Measurements from ENCODE around the gene EXOSC1.
"Not testable (repeated sequence)": the region's sequence is repeated elsewhere in the genome, so short reads cannot be mapped to it uniquely, and the experiment has no call there.

Gene EXOSC1

GRCh38 chr10:97445722-97446639 lies at the start of gene EXOSC1, which contains the start of gene ZDHHC16:
Gene EXOSC1, minus strand, starts transcription at chr10:97446006. Its CDS starts 21 bp downstream, at chr10:97445985.
Gene ZDHHC16, plus strand, starts transcription at chr10:97446175. Its CDS starts 5,501 bp downstream, at chr10:97451676.
- Mint-ChIP-seq H3K27ac (peak within 1 kb of the TSS; percentile 93), H3K9me3 (no peaks in the 10 kb centered on the region), H3K36me3 (ENCODE audit: low read depth) (peaks cover 31% of the 10 kb centered on the region), H3K4me3 (peak within 1 kb of the TSS; percentile 98), H3K4me1 (peaks cover 49% of the 10 kb centered on the region), H3K27me3 (no peaks in the 10 kb centered on the region)
- peak; percentile 94 for ATAC-seq
- peak; percentile 90 for DNase-seq

GRCh38 chr10:97494863-97495506 lies 49.2 kb upstream of the EXOSC1 start:
- peak overlapping the region; percentile 11 for H3K27ac Mint-ChIP-seq
- no peak for ATAC-seq
- H3K4me3 Mint-ChIP-seq = peak overlapping the region; percentile 27
- no peaks in the 10 kb centered on the region for H3K9me3 Mint-ChIP-seq
- no peak for DNase-seq
- H3K27me3 Mint-ChIP-seq = peaks cover 5% of the 10 kb centered on the region
- H3K36me3 Mint-ChIP-seq (ENCODE audit: low read depth) = peaks cover 20% of the 10 kb centered on the region
- peaks cover 62% of the 10 kb centered on the region for H3K4me1 Mint-ChIP-seq

GRCh38 chr10:97494151-97494550 lies 48.3 kb upstream of the EXOSC1 start:
- no peak for DNase-seq
- ATAC-seq = no peak
- Mint-ChIP-seq H3K27ac (no peak overlapping the region), H3K36me3 (ENCODE audit: low read depth) (peaks cover 20% of the 10 kb centered on the region), H3K4me3 (no peak overlapping the region), H3K4me1 (peaks cover 65% of the 10 kb centered on the region), H3K27me3 (no peaks in the 10 kb centered on the region), H3K9me3 (no peaks in the 10 kb centered on the region)

GRCh38 chr10:97490592-97490991 lies 44.8 kb upstream of the EXOSC1 start:
- peak; percentile 81 for ATAC-seq

GRCh38 chr10:97485647-97486281 lies 40.0 kb upstream of the EXOSC1 start:
- H3K27ac Mint-ChIP-seq = no peak overlapping the region
- H3K9me3 Mint-ChIP-seq = no peaks in the 10 kb centered on the region

More at GRCh38 chr10:97490592-97490991, 44.8 kb upstream of the EXOSC1 start:
- Mint-ChIP-seq H3K27me3 (no peaks in the 10 kb centered on the region), H3K4me1 (peaks cover 46% of the 10 kb centered on the region), H3K27ac (peak overlapping the region; percentile 70), H3K9me3 (no peaks in the 10 kb centered on the region), H3K36me3 (ENCODE audit: low read depth) (peaks cover 31% of the 10 kb centered on the region), H3K4me3 (peak overlapping the region; percentile 35)
- no peak for DNase-seq

GRCh38 chr10:97483921-97484320 lies 38.1 kb upstream of the EXOSC1 start:
- Mint-ChIP-seq H3K27ac (no peak overlapping the region), H3K36me3 (ENCODE audit: low read depth) (peaks cover 30% of the 10 kb centered on the region), H3K4me3 (no peak overlapping the region), H3K27me3 (no peaks in the 10 kb centered on the region), H3K4me1 (peaks cover 2% of the 10 kb centered on the region), H3K9me3 (no peaks in the 10 kb centered on the region)
- ATAC-seq = no peak
- no peak for DNase-seq

More at GRCh38 chr10:97485647-97486281, 40.0 kb upstream of the EXOSC1 start:
- DNase-seq = no peak
- Mint-ChIP-seq H3K27me3 (no peaks in the 10 kb centered on the region), H3K4me1 (peaks cover 13% of the 10 kb centered on the region), H3K36me3 (ENCODE audit: low read depth) (peaks cover 24% of the 10 kb centered on the region), H3K4me3 (no peak overlapping the region)
- ATAC-seq = no peak

- DNase-seq = no peak
- peaks cover 30% of the 10 kb centered on the region for H3K36me3 Mint-ChIP-seq (ENCODE audit: low read depth)
- peaks cover 2% of the 10 kb centered on the region for H3K4me1 Mint-ChIP-seq
- no peaks in the 10 kb centered on the region for H3K9me3 Mint-ChIP-seq
- H3K27me3 Mint-ChIP-seq = no peaks in the 10 kb centered on the region
- ATAC-seq = no peak
- H3K4me3 Mint-ChIP-seq = no peak overlapping the region
- no peak overlapping the region for H3K27ac Mint-ChIP-seq
These were observed 37.7 kb upstream of the EXOSC1 start for GRCh38 chr10:97483506-97483905.

GRCh38 chr10:97482381-97482780 lies 36.6 kb upstream of the EXOSC1 start:
- no peaks in the 10 kb centered on the region for H3K27me3 Mint-ChIP-seq
- DNase-seq (no peak), ATAC-seq (no peak)
- H3K4me1 Mint-ChIP-seq = peaks cover under 1% of the 10 kb centered on the region
- no peak overlapping the region for H3K27ac Mint-ChIP-seq
- no peaks in the 10 kb centered on the region for H3K9me3 Mint-ChIP-seq
- H3K4me3 Mint-ChIP-seq = no peak overlapping the region
- H3K36me3 Mint-ChIP-seq (ENCODE audit: low read depth) = peaks cover 34% of the 10 kb centered on the region

GRCh38 chr10:97481071-97481470 lies 35.3 kb upstream of the EXOSC1 start:
- Mint-ChIP-seq H3K36me3 (ENCODE audit: low read depth) (peaks cover 41% of the 10 kb centered on the region), H3K4me3 (no peak overlapping the region), H3K27me3 (no peaks in the 10 kb centered on the region), H3K9me3 (no peaks in the 10 kb centered on the region), H3K4me1 (no peaks in the 10 kb centered on the region), H3K27ac (no peak overlapping the region)
- ATAC-seq = no peak
- DNase-seq = no peak

GRCh38 chr10:97479939-97480338 lies 34.1 kb upstream of the EXOSC1 start:
- Mint-ChIP-seq H3K4me3 (no peak overlapping the region), H3K27ac (no peak overlapping the region), H3K36me3 (ENCODE audit: low read depth) (peaks cover 44% of the 10 kb centered on the region), H3K27me3 (no peaks in the 10 kb centered on the region), H3K4me1 (no peaks in the 10 kb centered on the region), H3K9me3 (no peaks in the 10 kb centered on the region)
- no peak for ATAC-seq
- no peak for DNase-seq

- H3K27me3 Mint-ChIP-seq, ATAC-seq, H3K27ac Mint-ChIP-seq, H3K9me3 Mint-ChIP-seq, H3K4me3 Mint-ChIP-seq, H3K4me1 Mint-ChIP-seq, DNase-seq: not testable (repeated sequence)
- H3K36me3 Mint-ChIP-seq (ENCODE audit: low read depth) = peaks cover 49% of the 10 kb centered on the region
These were observed 33.6 kb upstream of the EXOSC1 start for GRCh38 chr10:97479410-97479809.

- Mint-ChIP-seq H3K27me3 (no peaks in the 10 kb centered on the region), H3K4me3 (no peak overlapping the region), H3K36me3 (ENCODE audit: low read depth) (peaks cover 58% of the 10 kb centered on the region)
These were observed 30.3 kb upstream of the EXOSC1 start for GRCh38 chr10:97475936-97476594.

GRCh38 chr10:97474918-97475317 lies 29.1 kb upstream of the EXOSC1 start:
- ATAC-seq (no peak), DNase-seq (no peak)
- Mint-ChIP-seq H3K36me3 (ENCODE audit: low read depth) (peaks cover 60% of the 10 kb centered on the region), H3K27me3 (no peaks in the 10 kb centered on the region), H3K4me1 (no peaks in the 10 kb centered on the region), H3K27ac (no peak overlapping the region), H3K4me3 (no peak overlapping the region), H3K9me3 (no peaks in the 10 kb centered on the region)

More at GRCh38 chr10:97475936-97476594, 30.3 kb upstream of the EXOSC1 start:
- DNase-seq (no peak), ATAC-seq (no peak)
- no peaks in the 10 kb centered on the region for H3K9me3 Mint-ChIP-seq
- no peaks in the 10 kb centered on the region for H3K4me1 Mint-ChIP-seq
- no peak overlapping the region for H3K27ac Mint-ChIP-seq

- not testable (repeated sequence) for H3K27me3 Mint-ChIP-seq, ATAC-seq, H3K4me3 Mint-ChIP-seq, DNase-seq, H3K4me1 Mint-ChIP-seq, H3K9me3 Mint-ChIP-seq, H3K27ac Mint-ChIP-seq
- peaks cover 33% of the 10 kb centered on the region for H3K36me3 Mint-ChIP-seq (ENCODE audit: low read depth)
These were observed 23.0 kb upstream of the EXOSC1 start for GRCh38 chr10:97468781-97469180.
